Ramos (cell line): Measurements from ENCODE around the gene CYP51A1.
"Not testable (repeated sequence)": the region's sequence is repeated elsewhere in the genome, so short reads cannot be mapped to it uniquely, and the experiment has no call there.

Experiments used
- in situ Hi-C: fragments of 300-500 bp; cut with MboI; formaldehyde crosslinking; loops from one replicate; pipeline ENCODE4 v1.14.3; 2022; ENCODE audit warnings: low sequenced_read_pairs; ENCODE audit not compliant: unreplicated experiment

The CYP51A1 gene

DNA sequence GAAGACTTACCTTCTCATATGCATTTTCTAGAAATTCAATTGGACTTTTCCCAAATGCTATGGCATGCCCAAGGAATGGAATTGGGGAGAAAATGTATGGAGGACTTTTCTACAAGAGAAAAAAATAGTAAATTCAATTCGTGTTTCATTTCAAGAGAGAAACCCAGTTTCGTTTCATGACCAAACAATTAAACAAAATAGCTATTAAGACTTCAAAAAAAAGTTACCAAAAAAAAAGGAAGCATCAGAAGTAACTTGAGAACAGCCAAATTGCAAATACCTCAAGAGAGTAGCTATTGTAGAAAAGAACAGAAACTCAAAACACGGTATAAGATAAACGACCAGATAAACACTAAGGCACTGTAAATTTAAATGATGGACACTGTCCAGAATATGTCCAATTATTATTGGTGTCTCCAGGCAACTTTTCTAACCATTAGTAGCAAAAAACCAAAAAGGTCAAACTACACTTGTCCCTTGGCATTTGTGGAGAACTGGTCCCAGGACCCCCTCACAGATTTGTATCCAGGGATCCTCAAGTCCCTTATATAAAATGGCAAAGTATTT, 2.4 kb downstream of the CYP51A1 start:
- in situ Hi-C loops: no loop called here

DNA sequence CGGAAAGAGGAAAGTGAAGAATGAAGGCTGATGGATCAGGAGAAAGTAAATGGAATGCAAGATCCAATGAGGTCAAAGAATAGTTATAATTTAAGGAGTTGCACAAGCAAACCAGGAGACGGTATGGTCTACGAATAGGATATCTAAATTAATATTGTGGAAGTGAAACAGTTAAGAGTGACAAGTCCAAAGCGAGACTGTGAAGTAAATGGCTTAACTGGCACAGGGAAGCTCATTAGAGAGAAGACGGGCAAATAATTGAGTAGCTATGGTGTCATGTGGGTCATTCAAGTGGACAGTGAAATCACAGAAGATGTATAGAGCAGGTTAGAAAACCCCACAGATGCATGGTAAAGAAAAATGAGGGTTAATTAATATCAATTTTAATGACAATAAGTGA, 3.2 kb downstream of the CYP51A1 start:
- in situ Hi-C loops: no loop called here

DNA sequence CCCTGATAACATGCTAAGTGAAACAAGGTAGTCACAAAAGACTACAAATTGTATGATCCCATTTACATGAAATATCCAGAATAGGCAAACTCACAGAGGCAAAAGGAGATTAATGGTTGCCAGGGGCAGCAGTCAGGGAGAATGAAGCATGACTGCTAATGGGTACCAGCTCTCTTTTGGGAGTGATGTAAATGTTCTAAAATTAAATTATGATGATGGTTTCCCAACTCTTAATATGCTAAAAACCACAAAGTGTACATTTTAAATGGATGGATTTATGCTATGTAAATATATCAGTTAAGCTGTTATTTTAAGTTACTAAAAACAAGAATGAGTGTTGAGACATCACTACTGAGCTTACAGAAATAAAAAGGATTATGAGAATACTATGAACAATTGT, 12.6 kb downstream of the CYP51A1 start:
- in situ Hi-C loops: no loop called here

DNA sequence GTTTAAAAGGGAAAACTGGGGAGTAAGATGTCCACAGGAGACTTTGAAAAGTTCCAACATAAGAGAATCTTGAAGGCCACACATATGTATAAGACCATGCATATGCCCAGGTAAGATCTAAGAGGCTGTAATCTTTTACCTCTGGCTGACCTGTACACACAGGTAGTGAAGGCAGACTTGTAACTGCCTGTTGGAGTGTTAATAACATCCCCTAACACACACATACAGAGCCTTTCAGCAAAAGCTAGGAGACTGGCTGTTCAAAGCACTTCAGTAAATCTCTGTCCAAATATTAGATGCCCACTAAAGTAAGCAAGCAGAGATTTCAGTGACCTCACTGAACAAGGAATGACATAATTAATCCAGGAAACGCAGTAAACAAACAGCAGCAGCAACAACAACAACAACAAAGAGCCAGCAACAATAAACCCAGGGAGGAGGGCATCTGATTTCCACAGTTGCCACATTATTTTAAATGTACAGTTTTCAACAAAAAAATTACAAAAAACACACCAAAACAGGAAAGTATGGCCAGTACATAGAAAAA, 15.0 kb downstream of the CYP51A1 start:
- in situ Hi-C loops: no loop called here

DNA sequence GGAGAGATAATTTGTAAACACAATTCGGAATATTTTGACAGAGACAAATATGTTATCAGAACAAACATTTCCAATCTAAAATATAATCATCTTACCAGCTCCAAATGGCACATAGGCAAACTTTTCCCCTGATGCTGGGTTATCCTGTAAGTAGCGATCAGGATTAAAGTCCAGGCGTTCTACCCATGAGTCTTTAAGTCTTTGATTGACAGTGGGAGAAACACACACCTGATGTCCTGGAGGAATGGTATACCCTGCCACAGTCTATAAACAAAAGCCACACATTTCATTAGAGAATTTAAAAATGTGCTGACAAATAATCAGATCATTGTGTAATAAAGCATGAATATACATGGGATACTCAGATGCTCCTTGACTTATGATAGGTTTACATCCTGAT, 17.3 kb downstream of the CYP51A1 start:
- in situ Hi-C loops: no loop called here

DNA sequence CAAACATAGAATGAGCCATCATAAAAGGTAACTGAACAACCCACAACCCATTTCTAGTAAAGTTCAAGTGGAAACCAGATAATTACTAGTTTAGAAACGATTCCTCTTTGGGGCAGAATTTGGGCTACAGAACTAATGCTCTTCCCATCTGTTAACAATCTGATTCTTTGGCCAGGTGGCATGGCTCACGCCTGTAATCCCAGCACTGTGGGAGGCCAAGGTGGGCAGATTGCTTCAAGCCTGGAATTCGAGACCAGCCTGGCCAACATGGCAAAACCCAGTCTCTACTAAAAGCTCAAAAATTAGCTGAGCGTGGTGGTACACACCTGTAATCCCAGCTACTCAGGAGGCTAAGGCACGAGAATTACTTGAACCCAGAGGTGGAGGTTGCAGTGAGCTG, 18.5 kb downstream of the CYP51A1 start:
- in situ Hi-C loops: no loop called here

DNA sequence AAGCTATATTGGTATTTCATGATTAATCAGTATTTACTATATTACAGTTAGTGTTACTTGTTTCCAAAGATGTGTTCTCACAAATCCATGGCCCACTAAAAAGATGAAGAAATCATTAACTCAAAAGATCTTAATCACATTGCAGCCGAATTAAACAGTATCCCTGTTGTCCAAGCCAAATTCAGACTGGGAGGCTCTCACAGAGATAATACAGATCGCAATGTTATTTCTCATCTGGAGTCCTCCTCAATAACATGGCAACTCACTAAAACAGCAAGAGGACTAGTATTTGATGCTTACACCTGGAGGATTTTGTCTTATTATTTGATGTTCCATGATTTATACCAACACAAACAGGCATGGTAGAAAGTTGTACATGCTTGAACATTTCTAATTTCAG, 23.4 kb downstream of the CYP51A1 start:
- in situ Hi-C loops: no loop called here

DNA sequence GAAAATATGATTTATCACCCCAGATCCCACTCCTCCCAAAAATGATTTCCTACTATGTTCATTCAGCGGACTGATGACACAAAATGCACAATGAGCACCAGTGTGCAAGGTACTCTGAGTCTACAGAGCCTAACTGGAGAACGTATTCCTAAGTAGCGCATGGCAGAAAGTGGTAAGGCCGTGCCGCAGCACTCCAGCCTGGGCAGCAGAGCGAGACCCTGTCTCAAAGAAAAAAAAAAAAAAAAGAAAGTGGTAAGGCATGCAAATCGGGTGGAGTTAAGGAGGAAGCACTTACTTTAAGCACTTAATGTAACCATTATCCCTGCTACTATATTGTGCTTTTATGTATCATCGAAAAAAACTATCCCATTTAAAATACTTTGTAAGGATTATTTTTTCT, 25.5 kb downstream of the CYP51A1 start:
- in situ Hi-C loops: no loop called here

DNA sequence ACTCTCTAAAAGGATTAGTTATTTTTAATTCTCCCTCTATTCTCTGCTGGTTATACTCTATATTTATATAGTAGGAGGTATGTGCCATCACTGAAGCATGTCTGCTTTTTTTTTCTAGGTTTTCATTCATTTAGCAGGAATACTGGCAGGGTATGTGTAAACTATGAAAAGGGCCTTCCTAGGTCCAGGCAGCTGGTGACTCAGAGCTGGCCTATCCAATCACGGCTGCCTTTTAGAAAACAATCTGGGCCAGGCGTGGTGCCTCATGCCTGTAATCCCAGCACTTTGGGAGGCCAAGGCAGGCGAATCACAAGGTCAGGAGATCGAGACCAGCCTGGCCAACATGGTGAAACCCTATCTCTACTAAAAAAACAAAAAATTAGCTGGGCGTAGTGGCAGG, 31.4 kb downstream of the CYP51A1 start:
- in situ Hi-C loops: not testable (repeated sequence)

DNA sequence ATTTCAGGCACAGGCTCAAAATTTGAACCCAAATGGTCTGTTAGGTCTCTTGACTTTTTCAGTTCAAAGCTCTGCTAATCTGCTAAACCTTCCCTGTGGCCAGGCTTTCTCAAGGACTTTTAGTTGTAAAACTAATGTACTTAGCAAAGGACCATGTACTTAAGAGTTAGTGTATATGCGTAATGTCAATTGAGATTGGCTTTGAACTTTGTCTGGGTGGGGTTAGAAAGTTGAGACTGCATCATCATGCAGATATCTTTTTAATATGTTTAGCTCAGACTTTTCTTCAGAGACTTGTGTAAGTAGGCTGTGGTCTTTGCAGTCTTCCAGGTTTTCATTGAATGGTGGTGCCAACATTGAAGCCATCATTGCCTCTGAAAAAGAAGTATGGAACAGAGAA, 33.7 kb downstream of the CYP51A1 start:
- in situ Hi-C loops: no loop called here

DNA sequence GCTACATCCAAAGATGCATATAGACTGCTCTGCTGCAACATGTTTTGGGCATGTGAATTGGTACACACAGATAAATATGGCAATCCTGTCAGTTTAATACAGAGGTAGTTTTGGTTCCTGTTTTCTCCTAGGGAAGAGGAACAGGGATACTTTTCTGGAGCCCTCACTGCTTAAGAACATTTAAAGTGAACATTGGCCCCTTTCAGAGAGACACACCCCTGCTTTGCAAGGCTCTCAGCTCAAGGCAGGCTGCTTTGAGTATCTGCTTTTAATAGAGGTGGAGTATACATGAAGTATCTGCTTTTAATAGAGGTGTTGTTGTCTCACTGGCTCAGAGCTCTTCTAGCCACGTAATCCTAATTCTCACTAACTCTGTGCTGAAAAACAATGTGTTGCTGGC, 38.9 kb downstream of the CYP51A1 start:
- in situ Hi-C loops: no loop called here

DNA sequence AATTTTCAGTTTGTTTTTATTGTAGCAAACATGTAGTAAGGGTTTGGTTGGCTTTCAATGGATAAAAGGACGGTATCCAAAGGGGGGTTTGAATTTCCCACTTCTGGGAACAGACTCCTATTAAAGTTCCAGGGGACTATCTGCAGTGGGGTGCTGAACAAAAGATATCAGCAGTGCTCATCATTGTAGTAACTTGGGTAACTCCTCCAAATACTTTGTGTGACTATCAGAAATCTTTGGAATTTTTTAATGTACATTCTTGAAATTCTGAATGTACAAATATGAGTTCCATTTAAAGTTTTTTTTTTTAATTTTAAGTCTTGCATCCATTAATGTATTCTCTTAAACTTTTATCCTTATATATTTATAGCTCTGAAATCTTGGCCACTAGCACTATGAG, 42.1 kb downstream of the CYP51A1 start:
- in situ Hi-C loops: no loop called here

DNA sequence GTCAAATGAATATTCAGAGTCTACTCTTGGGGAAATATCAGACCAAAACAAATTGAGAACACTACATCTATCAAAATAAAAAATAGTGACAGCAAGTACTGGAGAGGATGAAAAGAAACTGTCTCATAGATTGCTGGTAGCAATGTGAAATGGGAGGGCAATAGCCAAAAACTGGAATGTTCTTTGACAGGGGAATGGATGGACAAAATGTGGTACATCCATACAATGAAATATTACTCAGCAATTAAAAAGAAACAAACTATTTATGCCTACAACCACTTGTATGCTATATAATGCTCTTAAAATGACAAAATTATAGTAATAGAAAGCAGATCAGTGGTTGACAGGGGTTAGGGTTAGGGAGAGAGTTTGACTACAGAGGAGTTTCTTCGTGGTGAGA, 46.0 kb downstream of the CYP51A1 start:
- in situ Hi-C loops: no loop called here

DNA sequence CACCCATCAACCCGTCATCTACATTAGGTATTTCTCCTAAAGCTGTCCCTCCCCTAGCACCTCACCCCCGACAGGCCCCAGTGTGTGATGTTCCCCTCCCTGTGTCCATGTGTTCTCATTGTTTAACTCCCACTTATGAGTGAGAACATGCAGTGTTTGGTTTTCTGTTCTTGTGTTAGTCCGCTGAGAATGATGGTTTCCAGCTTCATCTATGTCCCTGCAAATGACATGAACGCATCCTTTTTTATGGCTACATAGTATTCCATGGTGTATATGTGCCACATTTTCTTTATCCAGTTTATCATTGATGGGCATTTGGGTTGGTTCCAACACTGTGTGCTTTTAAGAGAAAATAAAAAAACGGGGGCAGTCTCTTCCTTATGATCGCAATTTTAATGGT, 50.4 kb downstream of the CYP51A1 start:
- in situ Hi-C loops: not testable (repeated sequence)

DNA sequence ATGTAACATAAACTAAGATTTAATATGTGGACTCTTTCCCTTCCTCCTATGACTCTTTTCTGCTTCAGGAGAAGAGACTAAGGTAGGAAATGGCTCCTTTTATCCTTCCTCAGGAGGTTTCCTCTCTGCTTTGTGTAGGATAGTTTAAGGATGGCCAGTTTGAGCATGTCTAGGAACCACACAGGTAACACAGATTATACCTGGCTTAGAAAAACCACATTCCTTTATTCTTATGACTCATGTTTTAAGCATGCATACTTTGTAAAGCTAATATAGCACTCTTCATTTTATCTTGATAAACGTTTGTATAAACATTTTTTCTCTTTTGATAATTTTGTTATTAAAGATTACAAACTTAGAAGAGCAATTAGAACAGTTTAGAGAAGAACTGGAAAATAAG, 57.8 kb downstream of the CYP51A1 start:
- in situ Hi-C loops: no loop called here

DNA sequence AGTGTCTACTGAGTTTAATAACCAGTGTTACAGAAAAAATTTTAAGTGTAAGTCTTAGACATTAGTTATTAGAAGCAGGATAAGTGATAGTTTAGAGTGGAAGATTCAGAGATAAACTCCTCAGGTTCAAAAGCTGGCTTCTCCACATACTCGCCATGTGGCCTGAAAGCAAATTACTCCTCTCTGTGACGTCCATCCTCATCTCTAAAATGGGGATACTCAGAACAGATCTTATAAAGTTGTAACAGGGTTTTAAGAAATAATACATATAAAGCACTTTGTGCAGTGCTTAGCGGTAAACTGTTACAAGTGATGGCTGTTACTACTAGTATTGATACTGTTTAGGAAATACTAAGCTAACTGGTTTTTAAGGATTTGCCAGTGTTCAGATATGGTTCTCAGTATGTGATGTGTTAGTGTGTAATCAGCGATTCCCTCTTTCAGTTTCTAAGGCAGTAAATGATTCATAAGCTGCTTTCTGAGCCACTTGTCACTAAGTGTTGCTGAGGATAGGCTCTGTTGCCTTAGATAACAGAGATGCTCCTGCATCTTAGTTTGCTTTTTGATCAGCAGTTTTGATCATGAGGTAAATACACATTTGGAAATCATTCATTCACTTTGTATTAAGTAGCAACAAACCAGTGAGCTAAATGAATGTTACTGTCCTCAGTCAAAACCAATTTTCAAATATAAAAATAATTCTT, 58.7 kb downstream of the CYP51A1 start:
- in situ Hi-C loops: no loop called here

DNA sequence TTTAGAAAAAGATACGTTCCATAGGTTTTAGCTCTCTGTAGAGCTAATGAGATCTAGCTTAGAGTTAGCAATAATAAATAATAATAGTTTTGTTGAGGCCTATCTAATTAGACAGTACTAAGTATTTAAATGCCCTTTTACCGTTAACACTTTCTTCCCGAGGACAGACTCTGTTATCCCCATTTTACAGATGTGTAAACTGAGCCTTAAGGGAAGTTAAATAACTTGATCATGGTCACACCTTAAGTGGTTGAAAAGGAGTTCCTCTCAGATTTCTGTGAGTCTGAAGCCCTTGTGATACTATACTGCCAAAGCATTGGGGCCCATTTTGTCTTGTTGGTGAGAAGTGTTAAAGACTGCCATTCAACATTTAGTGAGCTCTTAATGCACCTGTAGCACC, 61.6 kb downstream of the CYP51A1 start:
- in situ Hi-C loops: no loop called here

DNA sequence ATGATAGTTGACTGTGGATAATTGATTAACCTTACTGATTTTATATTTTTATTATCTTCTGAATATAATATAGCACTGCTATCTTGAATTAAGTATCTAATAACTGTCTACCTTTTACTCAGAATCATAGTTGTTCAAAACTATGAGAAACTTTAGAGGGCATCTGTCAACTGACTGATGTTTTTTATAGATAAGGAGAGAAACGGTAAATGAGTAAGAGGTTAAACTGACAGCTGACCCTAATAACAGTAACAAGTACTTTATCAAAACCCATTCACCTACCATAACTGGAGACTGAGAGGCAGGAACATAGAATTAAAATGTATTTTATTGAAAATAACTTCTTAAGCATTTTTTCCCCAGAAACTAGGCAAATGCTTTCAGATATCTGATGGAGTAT, 62.2 kb downstream of the CYP51A1 start:
- in situ Hi-C loops: no loop called here

DNA sequence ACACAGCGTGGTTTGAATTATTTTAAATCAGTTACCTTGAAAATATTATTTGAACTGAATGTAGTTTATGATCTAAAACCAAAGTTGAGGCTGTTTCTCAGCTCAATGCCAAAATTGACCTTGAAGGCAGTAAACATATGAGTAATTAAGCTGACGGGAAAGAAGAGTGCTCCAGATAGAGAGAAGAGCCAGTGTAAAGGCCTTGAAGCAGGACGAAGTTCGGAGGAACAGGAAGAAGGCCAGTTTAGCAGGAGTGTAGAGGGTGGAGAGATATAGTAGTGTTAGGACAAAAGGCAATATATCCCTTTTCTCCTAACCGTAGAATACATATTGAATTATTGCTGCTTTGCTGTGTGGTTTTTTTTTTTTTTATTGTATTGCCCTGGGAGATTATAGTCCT, 63.2 kb downstream of the CYP51A1 start:
- in situ Hi-C loops: no loop called here

DNA sequence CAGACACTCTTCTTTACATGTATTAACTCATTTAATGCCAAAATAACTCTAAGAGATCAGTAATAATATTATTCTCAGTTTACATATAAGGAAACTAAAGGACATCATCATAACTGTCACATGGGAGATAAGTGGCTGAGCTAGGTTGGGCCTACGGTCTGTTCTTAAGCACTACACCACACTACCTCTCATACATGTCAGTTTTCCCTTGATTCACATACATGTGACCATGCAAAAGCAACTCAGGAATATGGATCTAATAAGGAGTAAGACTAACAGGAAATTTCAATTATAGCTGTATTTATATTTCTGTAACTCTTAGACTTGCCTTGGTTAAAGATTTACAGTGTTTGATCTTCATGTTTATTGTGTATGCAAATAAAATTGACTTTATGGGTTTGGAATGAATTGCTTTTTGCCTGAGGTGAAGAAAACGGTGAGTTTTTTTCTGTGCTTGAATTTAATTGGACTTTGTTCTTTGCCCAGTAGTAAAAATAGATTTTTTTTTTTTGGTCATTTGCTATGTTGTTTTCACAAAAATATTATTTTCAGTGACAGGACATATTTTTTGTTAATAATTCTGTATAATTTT, 69.7 kb downstream of the CYP51A1 start:
- in situ Hi-C loops: no loop called here
